GM12878 (cell line): ENCODE results near the gene C12orf43.

Source experiments
- BRCA1 ChIP-seq: IDR thresholded peaks from 2 replicates; pipeline ENCODE4 v1.6.1; 2011; ENCODE audit warnings: low read depth, low read length, improper control_type of control experiment
- FOXM1 ChIP-seq: IDR thresholded peaks from 2 replicates; pipeline ENCODE4 v1.6.1; 2012; ENCODE audit warnings: low read depth, mild to moderate bottlenecking, inconsistent platforms, low read length, moderate library complexity
- GABPA ChIP-seq: IDR thresholded peaks from 2 replicates; pipeline ENCODE4 v1.6.1; 2014; ENCODE audit warnings: antibody characterized with exemption, low read depth, mild to moderate bottlenecking, inconsistent platforms
- JUNB ChIP-seq: IDR thresholded peaks from 2 replicates; pipeline ENCODE4 v1.6.1; 2016; ENCODE audit warnings: antibody characterized with exemption, mild to moderate bottlenecking
- POLR2A ChIP-seq: IDR thresholded peaks from 2 replicates; pipeline ENCODE4 v1.6.1; 2011; ENCODE audit warnings: low read depth, mild to moderate bottlenecking, low read length
- TAF1 ChIP-seq: IDR thresholded peaks from 2 replicates; pipeline ENCODE4 v1.6.1; 2011; ENCODE audit warnings: mild to moderate bottlenecking, low read depth, low read length, borderline replicate concordance
- TCF7 ChIP-seq: IDR thresholded peaks from 2 replicates; pipeline ENCODE4 v1.6.1; 2014; ENCODE audit warnings: antibody characterized with exemption, borderline replicate concordance
- ZNF24 ChIP-seq: fragments of 450-650 bp; IDR thresholded peaks from 2 replicates; pipeline ENCODE4 v1.6.1; 2017; ENCODE audit warnings: antibody characterized with exemption, mild to moderate bottlenecking
- TF ChIP-seq, protein P1 (sequence below), 3 experiments: IDR thresholded peaks in 2 of 3; conservative IDR thresholded peaks in 1 of 3; 2 replicates each; pipeline ENCODE4 v1.5.1; 2011; ENCODE audit warnings: low read depth in 3 of 3, low read length in 3 of 3, mild to moderate bottlenecking in 3 of 3, control low read depth in 2 of 3, moderate library complexity in 2 of 3, inconsistent platforms in 1 of 3, mixed read lengths in 1 of 3; ENCODE audit not compliant: control insufficient read depth in 2 of 3, insufficient read depth in 1 of 3; ENCODE audit errors: extremely low read depth in 1 of 3
- TF ChIP-seq, protein P2 (sequence below): IDR thresholded peaks from 2 replicates; pipeline ENCODE4 v1.6.1; 2011; ENCODE audit warnings: borderline replicate concordance, low read depth, mild to moderate bottlenecking, moderate library complexity, mixed read lengths, low read length; ENCODE audit not compliant: insufficient read depth; ENCODE audit errors: extremely low read length
- TF ChIP-seq, protein P3 (sequence below): fragments of 450-650 bp; IDR thresholded peaks from 2 replicates; pipeline ENCODE4 v1.6.1; 2017; ENCODE audit warnings: mild to moderate bottlenecking, low read depth, inconsistent platforms; ENCODE audit not compliant: poor library complexity, severe bottlenecking
- TF ChIP-seq, protein P4 (sequence below): IDR thresholded peaks from 2 replicates; pipeline ENCODE4 v1.6.1; 2011; ENCODE audit warnings: low read depth, low read length, improper control_type of control experiment, borderline replicate concordance

DNA sequence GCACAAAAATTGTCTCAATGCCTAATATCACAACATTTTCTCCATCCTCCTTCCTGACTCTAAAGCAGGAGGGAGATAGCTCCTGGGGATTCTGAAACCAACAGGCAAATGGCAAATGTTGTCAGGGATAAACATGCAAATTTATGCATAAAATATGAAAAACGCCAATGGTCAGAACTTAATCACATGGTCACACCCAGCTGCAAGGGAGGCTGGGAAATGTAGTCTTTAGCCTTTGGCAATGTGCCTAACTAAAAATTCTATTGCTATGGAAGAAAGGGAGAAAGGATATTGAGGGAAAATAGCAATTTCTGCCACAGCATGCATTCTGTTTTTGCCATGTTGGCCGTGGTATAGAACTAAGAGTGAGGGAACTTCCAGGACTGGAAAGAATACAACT, 34.4 kb upstream of the C12orf43 start:
- TF ChIP-seq JUNB, result no peak
- TF ChIP-seq, protein P1, sequence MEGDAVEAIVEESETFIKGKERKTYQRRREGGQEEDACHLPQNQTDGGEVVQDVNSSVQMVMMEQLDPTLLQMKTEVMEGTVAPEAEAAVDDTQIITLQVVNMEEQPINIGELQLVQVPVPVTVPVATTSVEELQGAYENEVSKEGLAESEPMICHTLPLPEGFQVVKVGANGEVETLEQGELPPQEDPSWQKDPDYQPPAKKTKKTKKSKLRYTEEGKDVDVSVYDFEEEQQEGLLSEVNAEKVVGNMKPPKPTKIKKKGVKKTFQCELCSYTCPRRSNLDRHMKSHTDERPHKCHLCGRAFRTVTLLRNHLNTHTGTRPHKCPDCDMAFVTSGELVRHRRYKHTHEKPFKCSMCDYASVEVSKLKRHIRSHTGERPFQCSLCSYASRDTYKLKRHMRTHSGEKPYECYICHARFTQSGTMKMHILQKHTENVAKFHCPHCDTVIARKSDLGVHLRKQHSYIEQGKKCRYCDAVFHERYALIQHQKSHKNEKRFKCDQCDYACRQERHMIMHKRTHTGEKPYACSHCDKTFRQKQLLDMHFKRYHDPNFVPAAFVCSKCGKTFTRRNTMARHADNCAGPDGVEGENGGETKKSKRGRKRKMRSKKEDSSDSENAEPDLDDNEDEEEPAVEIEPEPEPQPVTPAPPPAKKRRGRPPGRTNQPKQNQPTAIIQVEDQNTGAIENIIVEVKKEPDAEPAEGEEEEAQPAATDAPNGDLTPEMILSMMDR (IDR thresholded peaks at IDR 0.05 in 2 of 3, conservative IDR thresholded peaks at IDR 0.05 in 1 of 3; ENCODE audit: control insufficient read depth in 2 of 3, extremely low read depth in 1 of 3, insufficient read depth in 1 of 3, low read depth in 3 of 3, low read length in 3 of 3), result no peak
- no peak for TF ChIP-seq BRCA1
- TF ChIP-seq, protein P2, sequence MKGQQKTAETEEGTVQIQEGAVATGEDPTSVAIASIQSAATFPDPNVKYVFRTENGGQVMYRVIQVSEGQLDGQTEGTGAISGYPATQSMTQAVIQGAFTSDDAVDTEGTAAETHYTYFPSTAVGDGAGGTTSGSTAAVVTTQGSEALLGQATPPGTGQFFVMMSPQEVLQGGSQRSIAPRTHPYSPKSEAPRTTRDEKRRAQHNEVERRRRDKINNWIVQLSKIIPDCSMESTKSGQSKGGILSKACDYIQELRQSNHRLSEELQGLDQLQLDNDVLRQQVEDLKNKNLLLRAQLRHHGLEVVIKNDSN, result no peak
- no peak for TF ChIP-seq FOXM1
- TF ChIP-seq POLR2A, result no peak
- no peak for TF ChIP-seq TCF7
- no peak for TF ChIP-seq ZNF24
- no peak for TF ChIP-seq TAF1
- TF ChIP-seq, protein P3, sequence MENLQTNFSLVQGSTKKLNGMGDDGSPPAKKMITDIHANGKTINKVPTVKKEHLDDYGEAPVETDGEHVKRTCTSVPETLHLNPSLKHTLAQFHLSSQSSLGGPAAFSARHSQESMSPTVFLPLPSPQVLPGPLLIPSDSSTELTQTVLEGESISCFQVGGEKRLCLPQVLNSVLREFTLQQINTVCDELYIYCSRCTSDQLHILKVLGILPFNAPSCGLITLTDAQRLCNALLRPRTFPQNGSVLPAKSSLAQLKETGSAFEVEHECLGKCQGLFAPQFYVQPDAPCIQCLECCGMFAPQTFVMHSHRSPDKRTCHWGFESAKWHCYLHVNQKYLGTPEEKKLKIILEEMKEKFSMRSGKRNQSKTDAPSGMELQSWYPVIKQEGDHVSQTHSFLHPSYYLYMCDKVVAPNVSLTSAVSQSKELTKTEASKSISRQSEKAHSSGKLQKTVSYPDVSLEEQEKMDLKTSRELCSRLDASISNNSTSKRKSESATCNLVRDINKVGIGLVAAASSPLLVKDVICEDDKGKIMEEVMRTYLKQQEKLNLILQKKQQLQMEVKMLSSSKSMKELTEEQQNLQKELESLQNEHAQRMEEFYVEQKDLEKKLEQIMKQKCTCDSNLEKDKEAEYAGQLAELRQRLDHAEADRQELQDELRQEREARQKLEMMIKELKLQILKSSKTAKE, result no peak
- TF ChIP-seq, protein P4, sequence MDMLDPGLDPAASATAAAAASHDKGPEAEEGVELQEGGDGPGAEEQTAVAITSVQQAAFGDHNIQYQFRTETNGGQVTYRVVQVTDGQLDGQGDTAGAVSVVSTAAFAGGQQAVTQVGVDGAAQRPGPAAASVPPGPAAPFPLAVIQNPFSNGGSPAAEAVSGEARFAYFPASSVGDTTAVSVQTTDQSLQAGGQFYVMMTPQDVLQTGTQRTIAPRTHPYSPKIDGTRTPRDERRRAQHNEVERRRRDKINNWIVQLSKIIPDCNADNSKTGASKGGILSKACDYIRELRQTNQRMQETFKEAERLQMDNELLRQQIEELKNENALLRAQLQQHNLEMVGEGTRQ, result no peak
- TF ChIP-seq GABPA, result no peak
